Measurements from ENCODE around the gene KIAA1549. TPM values are rescaled to one million over a fixed set of nuclear protein-coding genes. Genes with fewer than 3 reads are reported as not detected.

The KIAA1549 gene
- total RNA-seq, 2 experiments from 2014 or later, result 0.46 to 0.53 TPM

- no peaks in the 10 kb centered on the region for H3K36me3 Mint-ChIP-seq (ENCODE audit: low read depth)
- no peak overlapping the region for H3K27ac Mint-ChIP-seq
- intact Hi-C loops (cut with DNase I, micrococcal nuclease), result loop anchor here (1.0 to 5.0 kb wide), 3 partner anchors 128 to 705 kb away; no protein-coding TSS in a partner anchor
- no peaks in the 10 kb centered on the region for H3K27me3 Mint-ChIP-seq
- H3K9me3 Mint-ChIP-seq (ENCODE audit: low read depth), result no peaks in the 10 kb centered on the region
- ATAC-seq (no peak), DNase-seq (no peak)
- ChIA-PET CTCF (no interaction called here), POLR2A (no interaction called here)
- H3K4me3 Mint-ChIP-seq, result no peak overlapping the region
- peaks cover 16% of the 10 kb centered on the region for H3K4me1 Mint-ChIP-seq
Measured at GRCh38 chr7:138866353-138866752, 114.8 kb downstream of the KIAA1549 start.

- Mint-ChIP-seq H3K9me3 (ENCODE audit: low read depth) (no peaks in the 10 kb centered on the region), H3K4me1 (peaks cover 16% of the 10 kb centered on the region)
- POLR2A ChIA-PET, result no interaction called here
Measured at GRCh38 chr7:138865843-138866242, 115.3 kb downstream of the KIAA1549 start.

GRCh38 chr7:138864667-138865066 lies 116.5 kb downstream of the KIAA1549 start:
- CTCF ChIA-PET, result interaction anchor here (0.6 kb wide), 1 partner anchor 538 kb away, joined by 3 read pairs; no protein-coding TSS in a partner anchor
- intact Hi-C loops (cut with DNase I, micrococcal nuclease), result loop anchor here in 1 of 2 experiments (5.0 kb wide), 1 partner anchor 197 kb away; no protein-coding TSS in a partner anchor
- Mint-ChIP-seq H3K9me3 (ENCODE audit: low read depth) (no peaks in the 10 kb centered on the region), H3K27me3 (peaks cover 1% of the 10 kb centered on the region), H3K36me3 (ENCODE audit: low read depth) (no peaks in the 10 kb centered on the region), H3K4me1 (peaks cover 16% of the 10 kb centered on the region), H3K4me3 (no peak overlapping the region), H3K27ac (no peak overlapping the region)
- DNase-seq (no peak), ATAC-seq (peak; percentile 76)
- POLR2A ChIA-PET, result no interaction called here

More at GRCh38 chr7:138865843-138866242, 115.3 kb downstream of the KIAA1549 start:
- Mint-ChIP-seq H3K27ac (no peak overlapping the region), H3K4me3 (no peak overlapping the region), H3K27me3 (no peaks in the 10 kb centered on the region), H3K36me3 (ENCODE audit: low read depth) (no peaks in the 10 kb centered on the region)
- ATAC-seq (peak; percentile 84), DNase-seq (peak; percentile 66)
- CTCF ChIA-PET, result interaction anchor here (0.6 kb wide), 1 partner anchor 931 kb away, joined by 4 read pairs; no protein-coding TSS in a partner anchor
- intact Hi-C loops (cut with DNase I, micrococcal nuclease), result loop anchor here (1.0 to 5.0 kb wide), 3 partner anchors 128 to 705 kb away; no protein-coding TSS in a partner anchor

GRCh38 chr7:138863931-138864330 lies 117.3 kb downstream of the KIAA1549 start:
- ChIA-PET CTCF (interaction anchor here (0.6 to 0.7 kb wide), 3 partner anchors 59 to 1027 kb away, joined by 3 to 4 read pairs (median 3); no protein-coding TSS in a partner anchor), POLR2A (no interaction called here)
- Mint-ChIP-seq H3K9me3 (ENCODE audit: low read depth) (no peaks in the 10 kb centered on the region), H3K27me3 (peaks cover 4% of the 10 kb centered on the region), H3K4me3 (no peak overlapping the region), H3K36me3 (ENCODE audit: low read depth) (no peaks in the 10 kb centered on the region), H3K27ac (no peak overlapping the region), H3K4me1 (peaks cover 16% of the 10 kb centered on the region)
- ATAC-seq (no peak), DNase-seq (no peak)
- intact Hi-C loops (cut with DNase I, micrococcal nuclease), result no loop called here

- Mint-ChIP-seq H3K4me1 (peaks cover 16% of the 10 kb centered on the region), H3K36me3 (ENCODE audit: low read depth) (no peaks in the 10 kb centered on the region), H3K4me3 (no peak overlapping the region), H3K9me3 (ENCODE audit: low read depth) (peaks cover 12% of the 10 kb centered on the region), H3K27me3 (peaks cover 8% of the 10 kb centered on the region), H3K27ac (no peak overlapping the region)
- intact Hi-C loops (cut with DNase I, micrococcal nuclease), result no loop called here
- POLR2A ChIA-PET, result no interaction called here
- no peak for DNase-seq
- CTCF ChIA-PET, result interaction anchor here (1.2 kb wide), 1 partner anchor 9 kb away, joined by 3 read pairs; no protein-coding TSS in a partner anchor
- no peak for ATAC-seq
Measured at GRCh38 chr7:138861051-138861450, 120.1 kb downstream of the KIAA1549 start.

GRCh38 chr7:138857728-138858127 lies 123.5 kb downstream of the KIAA1549 start:
- H3K9me3 Mint-ChIP-seq (ENCODE audit: low read depth), result peaks cover 12% of the 10 kb centered on the region
- H3K36me3 Mint-ChIP-seq (ENCODE audit: low read depth), result no peaks in the 10 kb centered on the region
- DNase-seq (no peak), ATAC-seq (no peak)
- intact Hi-C loops (cut with DNase I, micrococcal nuclease), result no loop called here
- no peak overlapping the region for H3K4me3 Mint-ChIP-seq
- peaks cover 9% of the 10 kb centered on the region for H3K27me3 Mint-ChIP-seq
- CTCF ChIA-PET, result interaction anchor here (1.4 kb wide), 1 partner anchor 29 kb away, joined by 3 read pairs; no protein-coding TSS in a partner anchor
- POLR2A ChIA-PET, result no interaction called here
- peaks cover 10% of the 10 kb centered on the region for H3K4me1 Mint-ChIP-seq
- no peak overlapping the region for H3K27ac Mint-ChIP-seq

GRCh38 chr7:138854115-138854645 lies 127.0 kb downstream of the KIAA1549 start:
- no peak overlapping the region for H3K4me3 Mint-ChIP-seq
- POLR2A ChIA-PET, result no interaction called here
- H3K9me3 Mint-ChIP-seq (ENCODE audit: low read depth), result peaks cover 16% of the 10 kb centered on the region
- ATAC-seq, result no peak
- peaks cover 5% of the 10 kb centered on the region for H3K27me3 Mint-ChIP-seq
- no peak overlapping the region for H3K27ac Mint-ChIP-seq
- H3K36me3 Mint-ChIP-seq (ENCODE audit: low read depth), result no peaks in the 10 kb centered on the region
- peaks cover 10% of the 10 kb centered on the region for H3K4me1 Mint-ChIP-seq
- intact Hi-C loops (cut with DNase I, micrococcal nuclease), result no loop called here
- CTCF ChIA-PET, result interaction anchor here (0.6 to 1.0 kb wide), 2 partner anchors 26 to 387 kb away, joined by 3 read pairs; no protein-coding TSS in a partner anchor
- DNase-seq, result no peak

- intact Hi-C loops (cut with DNase I, micrococcal nuclease), result no loop called here
- POLR2A ChIA-PET, result no interaction called here
- Mint-ChIP-seq H3K4me1 (peaks cover 10% of the 10 kb centered on the region), H3K9me3 (ENCODE audit: low read depth) (peaks cover 16% of the 10 kb centered on the region), H3K4me3 (no peak overlapping the region), H3K36me3 (ENCODE audit: low read depth) (no peaks in the 10 kb centered on the region), H3K27me3 (peaks cover 5% of the 10 kb centered on the region), H3K27ac (no peak overlapping the region)
- DNase-seq, result no peak
- CTCF ChIA-PET, result interaction anchor here (0.6 to 1.0 kb wide), 2 partner anchors 27 to 387 kb away, joined by 3 read pairs; no protein-coding TSS in a partner anchor
- peak; percentile 75 for ATAC-seq
Measured at GRCh38 chr7:138853448-138853847, 127.7 kb downstream of the KIAA1549 start.

GRCh38 chr7:138852469-138852868 lies 128.7 kb downstream of the KIAA1549 start:
- intact Hi-C loops (cut with DNase I, micrococcal nuclease), result no loop called here
- no peak for ATAC-seq
- DNase-seq, result no peak
- Mint-ChIP-seq H3K4me1 (peaks cover 10% of the 10 kb centered on the region), H3K27me3 (peaks cover 4% of the 10 kb centered on the region), H3K4me3 (no peak overlapping the region), H3K9me3 (ENCODE audit: low read depth) (peaks cover 7% of the 10 kb centered on the region), H3K27ac (no peak overlapping the region), H3K36me3 (ENCODE audit: low read depth) (no peaks in the 10 kb centered on the region)
- CTCF ChIA-PET, result interaction anchor here (0.6 kb wide), 1 partner anchor 186 kb away, joined by 3 read pairs; no protein-coding TSS in a partner anchor
- POLR2A ChIA-PET, result no interaction called here

- intact Hi-C loops (cut with DNase I, micrococcal nuclease), result no loop called here
- H3K27me3 Mint-ChIP-seq, result peaks cover 1% of the 10 kb centered on the region
- no peak for DNase-seq
- ATAC-seq, result no peak
- H3K36me3 Mint-ChIP-seq (ENCODE audit: low read depth), result no peaks in the 10 kb centered on the region
- H3K27ac Mint-ChIP-seq, result no peak overlapping the region
- CTCF ChIA-PET, result no interaction called here
- POLR2A ChIA-PET, result no interaction called here
- no peak overlapping the region for H3K4me3 Mint-ChIP-seq
- H3K4me1 Mint-ChIP-seq, result peaks cover 10% of the 10 kb centered on the region
- H3K9me3 Mint-ChIP-seq (ENCODE audit: low read depth), result peaks cover 4% of the 10 kb centered on the region
Measured at GRCh38 chr7:138849701-138850100, 131.5 kb downstream of the KIAA1549 start.

GRCh38 chr7:138848056-138848980 lies 132.9 kb downstream of the KIAA1549 start:
- no peak for DNase-seq
- CTCF ChIA-PET, result no interaction called here
- POLR2A ChIA-PET, result no interaction called here
- H3K4me1 Mint-ChIP-seq, result peaks cover 2% of the 10 kb centered on the region
- H3K36me3 Mint-ChIP-seq (ENCODE audit: low read depth), result no peaks in the 10 kb centered on the region
- H3K9me3 Mint-ChIP-seq (ENCODE audit: low read depth), result peaks cover 4% of the 10 kb centered on the region
- no peak overlapping the region for H3K4me3 Mint-ChIP-seq
- no peak overlapping the region for H3K27ac Mint-ChIP-seq
- ATAC-seq, result no peak
- intact Hi-C loops (cut with DNase I, micrococcal nuclease), result no loop called here
- no peaks in the 10 kb centered on the region for H3K27me3 Mint-ChIP-seq

Data from activated CD4-positive, alpha-beta T cell treated with anti-CD3 and anti-CD28 coated beads for 36 hours (primary cell).